SJSA1 (cell line): Measurements from ENCODE around the gene FSTL4. TPM values are rescaled to one million over a fixed set of nuclear protein-coding genes. Genes with fewer than 3 reads are reported as not detected.
A peak's percentile ranks its signal among the peaks of the same experiment; 100 is the strongest.

Experiments used
- DNase-seq, 2 experiments: peaks; one replicate each; pipeline ENCODE4 v3.0.0-alpha.2; 2015 to 2020; ENCODE audit warnings: low spot score in 2 of 2, low read depth in 1 of 2
- H3K27ac ChIP-seq: fragments of 250-450 bp; sonication (Bioruptor Pico); 2 replicates; pipeline ENCODE4 v1.5.1; 2020; ENCODE audit warnings: mild to moderate bottlenecking, moderate library complexity
- H3K27me3 ChIP-seq: fragments of 250-450 bp; sonication (Bioruptor Pico); replicated peaks from 2 replicates; pipeline ENCODE4 v1.5.1; 2020; ENCODE audit warnings: mild to moderate bottlenecking, moderate library complexity
- H3K36me3 ChIP-seq: fragments of 250-450 bp; sonication (Bioruptor Pico); 2 replicates; pipeline ENCODE4 v1.5.1; 2020; ENCODE audit warnings: mild to moderate bottlenecking
- H3K4me1 ChIP-seq: fragments of 250-450 bp; sonication (Bioruptor Pico); replicated peaks from 2 replicates; pipeline ENCODE4 v1.6.1; 2021; ENCODE audit warnings: mild to moderate bottlenecking
- H3K4me3 ChIP-seq: fragments of 250-450 bp; sonication (Bioruptor Pico); 2 replicates; pipeline ENCODE4 v1.5.1; 2020; ENCODE audit warnings: mild to moderate bottlenecking
- H3K9me3 ChIP-seq: fragments of 250-450 bp; sonication (Bioruptor Pico); replicated peaks from 2 replicates; pipeline ENCODE4 v1.5.1; 2020; ENCODE audit warnings: mild to moderate bottlenecking
- total RNA-seq: library from RNA; depleted of rRNA; stranded (reverse); fragments of >200 nt; shearing (Covaris generic); gene quantifications from 2 replicates; pipeline ENCODE4 v1.2.3, GENCODE V29; 2014

FSTL4 gene
- total RNA-seq, 1 experiment from 2014 or later, result 2.1 TPM

DNA sequence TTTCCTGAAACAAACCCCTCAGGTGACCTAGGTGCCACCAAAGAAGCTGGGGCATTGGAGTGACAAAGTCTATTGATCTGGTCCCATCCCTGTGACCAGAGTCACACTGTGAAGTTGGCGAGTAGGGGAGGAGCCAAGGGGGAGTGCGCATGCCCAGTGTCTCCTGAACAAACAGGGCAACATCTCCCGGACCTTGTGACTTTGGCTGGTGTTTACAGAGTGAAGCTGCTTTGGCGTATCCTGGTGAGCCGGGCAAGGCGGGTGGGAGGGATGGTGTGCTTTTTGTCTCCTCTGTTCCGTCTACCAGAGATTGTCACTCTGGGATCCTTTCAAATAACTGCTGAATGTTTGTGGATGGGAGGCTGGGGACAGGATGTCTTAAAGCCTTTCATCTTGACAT is 356.1 kb downstream of the FSTL4 start:
- DNase-seq, result no peak
- H3K36me3 ChIP-seq, result no peaks in the 10 kb centered on the region
- H3K4me1 ChIP-seq, result peaks cover 9% of the 10 kb centered on the region
- no peaks in the 10 kb centered on the region for H3K9me3 ChIP-seq
- H3K4me3 ChIP-seq, result no peak overlapping the region
- H3K27me3 ChIP-seq, result 0 out of 2 replicates have a peak, but pooled peaks cover 3% of the 10 kb centered on the region
- no peak overlapping the region for H3K27ac ChIP-seq

DNA sequence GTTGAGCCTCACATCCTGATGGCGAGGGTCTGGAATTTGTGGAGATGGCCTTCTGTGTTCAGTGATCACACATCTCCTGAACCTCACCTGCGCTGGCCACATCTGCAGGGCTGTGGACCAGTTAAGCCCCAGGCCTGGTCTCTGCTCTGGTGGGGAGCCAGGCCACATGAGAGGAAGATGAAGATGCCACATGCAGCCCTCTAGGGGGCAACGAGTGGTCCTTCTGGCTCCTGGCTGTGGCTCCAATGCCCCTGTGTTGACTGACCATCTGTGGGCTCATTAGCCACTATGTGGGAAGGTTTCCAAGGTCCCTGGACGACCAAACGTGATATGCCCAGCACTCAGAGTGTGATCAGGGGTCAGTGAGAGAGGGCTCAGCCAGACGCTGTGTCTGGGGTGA is 357.5 kb downstream of the FSTL4 start:
- Histone ChIP-seq H3K9me3 (no peaks in the 10 kb centered on the region), H3K4me1 (peaks cover under 1% of the 10 kb centered on the region; the same call in 1 of the 2 replicates), H3K27me3 (0 out of 2 replicates have a peak, but pooled peaks cover 3% of the 10 kb centered on the region), H3K27ac (no peak overlapping the region), H3K4me3 (no peak overlapping the region), H3K36me3 (no peaks in the 10 kb centered on the region)
- no peak for DNase-seq

DNA sequence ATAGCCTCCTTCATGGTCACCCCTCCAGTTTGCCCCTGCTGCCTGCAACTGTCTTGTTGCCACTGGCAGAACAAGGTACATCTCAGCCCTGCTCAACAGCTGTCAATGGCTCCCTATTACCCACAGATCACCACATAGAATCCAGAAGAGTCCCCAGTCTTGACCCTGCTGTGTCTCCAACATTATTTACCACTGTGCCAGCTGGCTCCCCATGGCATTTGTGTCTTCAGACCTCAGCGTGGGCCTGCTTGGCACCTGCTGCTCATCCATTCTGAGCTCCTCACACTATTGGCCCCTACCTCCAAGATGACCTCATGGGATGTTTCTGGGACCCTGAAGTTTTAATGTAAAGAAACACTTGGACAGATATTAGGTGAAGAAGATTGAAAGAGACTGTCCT is 358.7 kb downstream of the FSTL4 start:
- Histone ChIP-seq H3K36me3 (no peaks in the 10 kb centered on the region), H3K27ac (no peak overlapping the region), H3K4me3 (no peak overlapping the region), H3K27me3 (0 out of 2 replicates have a peak, but pooled peaks cover 3% of the 10 kb centered on the region), H3K4me1 (no peaks in the 10 kb centered on the region), H3K9me3 (no peaks in the 10 kb centered on the region)
- DNase-seq, result no peak

DNA sequence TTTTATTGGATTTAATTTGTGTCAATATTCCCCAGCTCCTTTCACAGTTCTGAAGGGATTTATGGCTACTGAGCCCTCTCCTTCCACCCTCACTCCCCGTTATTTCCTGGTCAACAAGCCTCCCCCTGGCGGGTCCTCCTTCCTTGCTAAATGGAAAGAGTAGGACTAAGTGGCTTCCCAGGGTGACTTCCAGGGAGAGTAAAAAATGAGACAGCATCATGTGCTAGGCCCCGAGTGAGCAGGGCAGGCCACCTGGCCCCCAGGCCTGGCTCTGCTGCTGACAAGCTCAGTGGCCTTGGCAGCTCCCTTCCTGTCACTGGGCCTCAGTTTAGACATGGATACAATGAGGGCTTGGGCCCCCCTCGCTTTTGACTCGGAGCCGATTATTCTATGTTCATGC is 359.3 kb downstream of the FSTL4 start:
- H3K4me1 ChIP-seq, result peaks cover 2% of the 10 kb centered on the region
- H3K36me3 ChIP-seq, result no peaks in the 10 kb centered on the region
- H3K9me3 ChIP-seq, result no peaks in the 10 kb centered on the region
- H3K27me3 ChIP-seq, result no peaks in the 10 kb centered on the region
- no peak overlapping the region for H3K27ac ChIP-seq
- H3K4me3 ChIP-seq, result no peak overlapping the region
- DNase-seq, result no peak

DNA sequence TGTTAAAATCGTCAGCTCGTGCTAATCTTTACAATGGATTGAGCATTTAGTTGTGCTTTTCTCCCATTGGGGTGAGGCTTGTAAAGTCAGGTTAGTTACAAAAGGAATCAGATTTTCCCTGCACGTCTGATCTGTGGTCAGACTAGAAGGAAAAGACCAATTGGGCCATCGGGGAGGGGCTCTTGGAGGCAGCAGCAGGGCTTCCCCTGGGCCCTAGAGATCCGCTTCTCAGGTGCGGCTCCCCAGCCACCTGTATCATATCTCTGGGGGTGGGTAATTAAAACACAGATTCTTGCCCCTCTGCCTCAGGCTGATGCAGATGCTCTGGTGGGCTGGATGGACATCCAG is 360.2 kb downstream of the FSTL4 start:
- Histone ChIP-seq H3K27me3 (no peaks in the 10 kb centered on the region), H3K36me3 (no peaks in the 10 kb centered on the region), H3K9me3 (no peaks in the 10 kb centered on the region), H3K4me1 (peaks cover 12% of the 10 kb centered on the region), H3K4me3 (no peak overlapping the region), H3K27ac (no peak overlapping the region)
- DNase-seq, result no peak

DNA sequence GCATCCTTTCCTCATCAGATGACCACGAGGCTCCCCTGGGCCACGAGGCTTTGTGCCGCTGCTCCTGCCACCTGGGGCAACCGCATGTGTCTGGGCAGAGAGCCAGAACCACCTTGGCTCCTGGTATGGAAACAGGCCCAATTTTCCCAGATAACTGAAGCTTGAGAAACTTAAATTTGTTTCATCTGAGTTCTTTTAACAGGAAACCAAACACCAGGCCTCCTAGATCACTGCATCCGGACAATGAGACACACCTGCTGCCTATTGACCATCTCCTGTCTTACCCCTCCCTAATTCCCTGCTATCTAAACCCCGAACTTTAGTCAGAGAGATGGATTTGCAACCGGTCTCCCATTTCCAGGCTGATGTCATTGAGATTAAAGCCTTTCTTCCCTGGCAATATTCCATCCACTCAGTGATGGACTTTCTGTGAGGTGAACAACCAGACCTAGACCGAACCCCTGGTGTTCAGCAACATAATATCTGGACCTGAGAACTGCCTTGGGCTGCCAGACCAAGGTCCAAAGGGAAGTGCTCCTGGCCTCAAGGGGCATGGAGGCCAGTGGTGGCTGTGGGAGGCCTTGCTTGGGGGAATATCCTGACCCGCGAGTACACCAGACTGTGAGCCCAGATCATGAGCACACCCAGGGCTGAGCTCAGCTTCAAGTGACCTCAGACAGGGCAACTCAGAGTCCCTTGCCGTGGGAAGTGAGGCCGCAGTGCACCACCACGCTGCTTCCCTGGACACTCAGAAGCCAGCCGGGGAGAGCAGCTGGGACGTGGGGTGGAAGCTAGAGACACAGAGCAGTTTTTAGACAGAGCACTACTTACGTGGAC is 360.8 kb downstream of the FSTL4 start:
- no peaks in the 10 kb centered on the region for H3K36me3 ChIP-seq
- DNase-seq, result no peak
- no peak overlapping the region for H3K4me3 ChIP-seq
- no peaks in the 10 kb centered on the region for H3K9me3 ChIP-seq
- H3K27ac ChIP-seq, result no peak overlapping the region
- no peaks in the 10 kb centered on the region for H3K27me3 ChIP-seq
- H3K4me1 ChIP-seq, result peaks cover 18% of the 10 kb centered on the region

DNA sequence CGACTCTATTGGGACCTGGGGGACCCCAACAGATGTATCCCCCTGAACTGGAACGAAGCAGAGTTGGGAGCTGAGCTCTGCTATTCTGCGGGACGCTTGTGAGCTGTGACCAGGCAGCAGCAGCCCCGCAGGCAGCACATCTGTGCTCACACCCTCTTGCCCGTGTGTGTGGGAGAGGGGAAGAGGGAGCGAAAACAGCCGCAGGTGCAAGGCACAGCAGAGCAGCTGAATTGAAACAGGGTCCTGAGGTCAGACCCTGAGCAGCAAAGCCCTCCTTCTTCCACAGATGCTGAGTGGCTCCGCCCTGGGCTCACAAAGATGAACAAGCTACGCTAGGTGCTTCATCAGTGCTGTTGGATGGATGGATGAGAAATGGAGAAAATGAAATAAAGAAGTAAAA is 361.8 kb downstream of the FSTL4 start:
- DNase-seq, result no peak
- no peaks in the 10 kb centered on the region for H3K36me3 ChIP-seq

DNA sequence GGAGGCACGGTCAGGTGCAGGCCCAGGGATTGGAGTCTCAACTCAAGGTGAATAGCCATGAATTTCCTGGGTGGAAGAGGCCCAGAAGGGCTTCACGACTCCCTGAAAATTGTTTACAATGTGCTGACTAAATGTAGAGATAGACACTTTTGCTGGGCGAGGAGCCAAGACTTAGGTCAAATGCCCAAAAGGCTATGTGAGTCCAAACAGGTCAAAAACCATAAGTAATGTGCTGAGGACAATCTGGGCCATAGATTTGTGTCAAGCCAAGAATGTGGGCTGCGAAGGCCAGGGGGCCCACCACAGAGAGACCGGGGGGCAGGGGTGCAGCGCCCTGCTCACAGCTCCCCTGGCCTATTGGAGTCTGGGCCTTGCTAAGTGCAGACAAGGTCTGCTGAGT is 362.7 kb downstream of the FSTL4 start:
- Histone ChIP-seq H3K9me3 (no peaks in the 10 kb centered on the region), H3K4me3 (no peak overlapping the region), H3K4me1 (peaks cover 34% of the 10 kb centered on the region), H3K36me3 (no peaks in the 10 kb centered on the region), H3K27me3 (no peaks in the 10 kb centered on the region), H3K27ac (no peak overlapping the region)
- no peak for DNase-seq

More for the DNA sequence above, 361.8 kb downstream of the FSTL4 start:
- Histone ChIP-seq H3K27ac (no peak overlapping the region), H3K9me3 (no peaks in the 10 kb centered on the region), H3K4me1 (peaks cover 26% of the 10 kb centered on the region), H3K27me3 (no peaks in the 10 kb centered on the region), H3K4me3 (no peak overlapping the region)

DNA sequence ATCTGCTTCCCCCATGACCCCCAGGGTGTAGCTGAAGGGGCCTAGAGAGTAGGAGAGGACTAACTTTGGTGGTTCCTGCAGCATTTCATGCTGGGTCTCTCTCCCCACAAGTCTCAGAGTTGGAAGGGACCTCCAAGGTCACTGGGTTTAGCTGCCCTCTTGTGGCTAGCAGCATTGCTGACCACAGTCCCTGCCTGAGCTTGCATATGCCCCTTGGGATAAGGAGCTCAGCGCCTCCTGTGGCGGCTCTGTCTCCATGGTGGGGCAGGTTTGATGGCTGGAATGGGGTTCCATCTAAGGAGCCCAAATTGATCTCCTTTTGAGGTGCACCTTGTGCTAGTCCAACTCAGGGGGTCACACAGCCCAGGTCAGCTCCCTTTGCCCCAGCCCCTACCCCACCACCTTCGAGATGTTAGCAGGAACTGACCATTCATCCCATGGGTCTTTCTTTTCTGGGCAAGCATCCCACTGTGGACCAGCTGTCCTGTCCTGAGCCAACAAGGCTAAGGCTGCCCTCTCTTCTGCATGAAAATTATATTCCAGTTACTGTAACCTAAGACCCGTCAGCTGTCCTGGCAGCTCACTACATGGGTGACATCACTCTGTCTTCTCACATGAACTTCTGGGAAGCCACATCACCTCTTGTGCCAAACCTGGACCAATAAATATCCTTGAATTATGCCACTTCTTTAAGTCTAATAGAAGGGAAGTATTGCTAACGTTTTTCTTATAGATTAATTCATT is 364.3 kb downstream of the FSTL4 start:
- peak; percentile 87 to 93 for DNase-seq
- H3K4me1 ChIP-seq, result peaks cover 50% of the 10 kb centered on the region

DNA sequence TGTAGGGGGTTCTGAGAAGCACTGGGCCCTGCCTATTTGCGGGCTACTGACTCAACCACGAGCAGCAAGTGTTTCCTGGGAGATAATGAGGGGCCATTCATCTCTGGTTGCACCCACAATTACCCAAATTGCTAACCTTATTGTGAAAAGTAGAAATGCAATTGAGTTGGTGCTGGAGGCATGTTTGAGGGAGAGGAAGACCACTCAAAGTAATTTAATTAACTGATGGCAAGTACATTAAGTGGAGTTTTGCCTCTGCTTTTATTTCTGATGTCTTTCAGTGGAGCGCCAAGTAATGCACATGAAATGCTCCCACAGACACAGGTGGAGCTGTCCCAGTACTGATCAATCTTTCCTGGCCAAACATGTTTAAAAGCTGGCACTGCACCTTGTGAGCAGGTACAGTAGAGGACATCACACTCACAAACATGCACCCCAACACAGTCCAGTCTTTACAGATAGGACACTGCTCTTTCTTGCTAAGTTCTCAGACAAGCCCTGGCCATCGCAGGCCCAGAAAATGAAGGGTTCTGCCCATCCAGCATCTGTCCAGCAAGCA is 365.1 kb downstream of the FSTL4 start:
- DNase-seq, result peak in 1 of 2 experiments; percentile 21
- Histone ChIP-seq H3K27ac (peak overlapping the region; percentile 86), H3K4me1 (peaks cover 58% of the 10 kb centered on the region), H3K27me3 (no peaks in the 10 kb centered on the region), H3K4me3 (no peak overlapping the region), H3K36me3 (no peaks in the 10 kb centered on the region), H3K9me3 (no peaks in the 10 kb centered on the region)

More for the DNA sequence above, 364.3 kb downstream of the FSTL4 start:
- Histone ChIP-seq H3K27me3 (no peaks in the 10 kb centered on the region), H3K36me3 (no peaks in the 10 kb centered on the region), H3K27ac (0 out of 2 replicates have a peak overlapping the region, but pooled peaks have one; percentile 7), H3K9me3 (no peaks in the 10 kb centered on the region), H3K4me3 (no peak overlapping the region)

DNA sequence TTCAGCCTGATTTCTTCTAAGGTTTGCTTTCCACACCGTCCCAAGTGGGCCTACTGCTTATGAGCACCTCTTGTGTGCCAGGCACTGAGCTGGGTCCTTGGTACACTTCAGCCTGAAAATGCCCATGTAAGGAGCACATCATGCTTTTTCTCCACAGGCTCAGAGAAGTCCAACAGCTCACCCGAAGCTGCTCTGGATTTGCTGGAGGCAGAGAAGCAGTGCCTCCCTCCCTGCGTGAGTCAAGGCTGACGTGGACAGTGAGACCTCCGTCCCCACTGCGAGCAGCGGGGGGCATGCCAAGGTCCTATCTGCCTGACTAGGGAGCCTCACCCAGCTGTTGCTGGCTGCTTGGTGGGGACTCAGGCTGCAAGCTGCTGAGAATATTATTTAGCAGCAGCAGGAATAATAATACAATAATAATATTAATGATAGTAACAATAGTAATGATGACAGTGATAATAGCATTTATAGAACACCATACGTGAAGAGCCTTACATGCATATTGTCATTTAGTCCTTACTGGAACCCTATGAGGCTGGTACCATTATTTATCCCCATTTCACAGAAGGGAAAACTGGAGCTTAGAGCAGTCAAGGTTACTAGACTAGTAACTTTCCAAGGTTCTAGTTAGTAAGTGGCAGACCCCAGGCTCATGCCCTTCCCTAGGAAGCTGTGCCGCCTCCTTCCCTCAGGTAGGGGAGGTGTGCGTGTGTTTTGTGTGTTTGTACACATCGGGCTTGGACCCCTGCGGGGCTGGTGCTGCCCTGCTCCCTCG is 365.8 kb downstream of the FSTL4 start:
- H3K9me3 ChIP-seq, result no peaks in the 10 kb centered on the region
- H3K36me3 ChIP-seq, result no peaks in the 10 kb centered on the region
- H3K27ac ChIP-seq, result peak overlapping the region; percentile 86
- DNase-seq, result peak; percentile 85 to 92
- H3K27me3 ChIP-seq, result no peaks in the 10 kb centered on the region
- peaks cover 65% of the 10 kb centered on the region for H3K4me1 ChIP-seq
- H3K4me3 ChIP-seq, result no peak overlapping the region

DNA sequence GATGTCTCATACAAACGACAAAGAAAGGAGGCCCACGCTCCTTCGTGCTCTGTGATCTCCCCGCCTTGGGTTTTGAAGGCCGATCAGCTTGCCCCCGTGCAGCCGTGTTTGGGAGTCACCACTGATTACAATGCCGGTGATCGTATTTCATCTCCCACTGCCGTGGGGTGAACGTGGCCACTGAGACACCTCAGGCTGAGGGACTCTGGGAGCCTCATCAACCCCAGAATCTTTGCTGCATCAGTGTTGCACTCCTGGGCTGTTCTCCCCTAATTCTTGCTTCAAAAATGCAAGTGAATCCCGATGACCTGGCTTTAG is 366.3 kb downstream of the FSTL4 start:
- peak overlapping the region; percentile 86 for H3K27ac ChIP-seq

DNA sequence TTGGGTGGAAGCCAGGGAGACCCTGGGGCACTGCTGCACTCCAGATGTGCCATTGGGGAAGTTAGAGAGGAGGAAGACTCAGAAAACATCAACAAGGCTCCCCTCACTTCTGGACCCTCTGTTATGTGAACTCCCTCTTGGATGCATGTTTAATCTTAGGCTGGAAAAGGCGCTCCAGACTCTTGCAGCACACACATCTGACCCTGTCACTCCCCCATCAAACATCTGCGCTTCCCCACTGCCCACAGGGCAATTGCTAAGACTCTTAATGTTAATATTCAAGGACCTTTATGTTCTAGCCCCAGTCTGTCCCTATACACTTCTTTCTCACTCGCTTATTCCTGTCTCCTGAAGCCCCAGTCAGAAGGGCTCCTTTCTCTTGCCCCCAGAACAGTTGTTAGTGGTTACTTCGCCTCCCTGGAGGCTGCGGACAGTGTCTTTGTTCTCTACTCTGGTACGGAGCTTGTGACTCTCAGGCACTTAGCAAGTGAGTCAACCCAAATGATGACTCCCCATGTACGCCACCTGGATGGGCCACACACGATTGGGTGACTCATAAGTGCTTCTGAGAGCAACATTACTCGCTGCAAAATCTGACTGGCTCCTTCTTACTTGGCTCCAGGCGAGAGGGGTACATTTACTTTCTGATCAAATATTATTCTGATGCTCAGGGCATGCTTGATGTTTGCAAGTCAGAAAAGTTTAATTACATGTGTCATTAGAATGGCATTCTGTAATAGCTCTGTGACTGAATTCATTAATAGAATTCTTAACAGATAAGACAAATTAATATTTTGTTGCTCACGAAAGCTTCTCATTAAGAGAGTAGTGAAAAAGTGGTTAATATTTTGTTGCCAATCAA is 366.9 kb downstream of the FSTL4 start:
- peak; percentile 99 to 100 for DNase-seq
- Histone ChIP-seq H3K4me1 (peaks cover 75% of the 10 kb centered on the region), H3K27ac (peak overlapping the region; percentile 90)

More for the DNA sequence above, 366.3 kb downstream of the FSTL4 start:
- no peaks in the 10 kb centered on the region for H3K36me3 ChIP-seq
- H3K4me3 ChIP-seq, result no peak overlapping the region
- H3K4me1 ChIP-seq, result peaks cover 70% of the 10 kb centered on the region
- no peaks in the 10 kb centered on the region for H3K27me3 ChIP-seq
- H3K9me3 ChIP-seq, result no peaks in the 10 kb centered on the region
- DNase-seq, result no peak

More for the DNA sequence above, 366.9 kb downstream of the FSTL4 start:
- Histone ChIP-seq H3K4me3 (no peak overlapping the region), H3K36me3 (no peaks in the 10 kb centered on the region), H3K27me3 (no peaks in the 10 kb centered on the region), H3K9me3 (no peaks in the 10 kb centered on the region)
